Natural killer cell (primary cell): ENCODE results near the gene NCOA3. TPM values are rescaled to one million over a fixed set of nuclear protein-coding genes. Genes with fewer than 3 reads are reported as not detected.

Source experiments
- ATAC-seq, 3 donors: fragments of 150-1000 bp in 2 of 3; fragments of 200-7000 bp in 1 of 3; cut with Tn5 transposase; 1 replicate in 1 of 3; 2 replicates in 2 of 3; pipeline ENCODE4 v1.10.0; 2021; ENCODE audit warnings: mild to moderate bottlenecking in 2 of 3, moderate library complexity in 2 of 3
- DNase-seq, 2 donors: peaks; one replicate each; pipeline versions ENCODE4 v3.0.0 to v3.0.0-alpha.2; 2013 to 2021; ENCODE audit warnings: mixed read lengths in 1 of 2
- H3K27ac ChIP-seq: one replicate; pipeline ENCODE4 v1.5.1; 2013; ENCODE audit warnings: mild to moderate bottlenecking, low read length
- H3K27me3 ChIP-seq: one replicate; pipeline ENCODE4 v1.6.1; 2013; ENCODE audit warnings: low read length; ENCODE audit not compliant: control insufficient read depth, insufficient read depth
- H3K36me3 ChIP-seq: one replicate; pipeline ENCODE4 v1.6.1; 2013; ENCODE audit warnings: low read length; ENCODE audit not compliant: control insufficient read depth, insufficient read depth
- H3K4me1 ChIP-seq: one replicate; pipeline ENCODE4 v1.6.1; 2013; ENCODE audit warnings: low read length; ENCODE audit not compliant: control insufficient read depth, insufficient read depth
- H3K4me3 ChIP-seq: one replicate; pipeline ENCODE4 v1.5.1; 2013; ENCODE audit warnings: low read length
- H3K9me3 ChIP-seq: one replicate; pipeline ENCODE4 v1.6.1; 2013; ENCODE audit warnings: low read length; ENCODE audit not compliant: control insufficient read depth, insufficient read depth
- H3K27ac Mint-ChIP-seq, 2 donors: one replicate each; pipeline ENCODE4 v1.8.0; 2022; ENCODE audit warnings: mild to moderate bottlenecking in 2 of 2, mixed read lengths in 2 of 2, moderate library complexity in 1 of 2
- H3K27me3 Mint-ChIP-seq, 2 donors: one replicate each; pipeline ENCODE4 v1.8.0; 2022; ENCODE audit warnings: low read depth in 2 of 2, mixed read lengths in 2 of 2
- H3K36me3 Mint-ChIP-seq: one replicate; pipeline ENCODE4 v1.8.0; 2022; ENCODE audit warnings: mixed read lengths
- H3K4me1 Mint-ChIP-seq, 2 donors: one replicate each; pipeline ENCODE4 v1.8.0; 2022; ENCODE audit warnings: mixed read lengths in 2 of 2
- H3K4me3 Mint-ChIP-seq: one replicate; pipeline ENCODE4 v1.8.0; 2022; ENCODE audit warnings: mild to moderate bottlenecking, moderate library complexity, mixed read lengths
- H3K9me3 Mint-ChIP-seq, 2 donors: one replicate each; pipeline ENCODE4 v1.8.0; 2022; ENCODE audit warnings: mixed read lengths in 2 of 2
- WGBS: methylation state at CpG from one replicate; pipeline ENCODE4 v1.1.7; 2013; ENCODE audit warnings: missing lambda C conversion rate; ENCODE audit not compliant: insufficient coverage; 5-methylcytosine and 5-hydroxymethylcytosine counted together
- intact Hi-C: fragments of 100-400 bp; cut with micrococcal nuclease; formaldehyde crosslinking; loops from one replicate; pipeline ENCODE4 v1.14.2; 2022
- total RNA-seq, 4 donors: library from RNA; stranded (reverse); fragments of 120-200 nt in 1 of 4; gene quantifications; one replicate each; pipeline versions ENCODE4 v1.2.3 to v1.2.4, GENCODE V29; 2013 to 2022
- TF ChIP-seq, protein P1 (sequence below): fragments of 200-600 bp; IDR thresholded peaks from one replicate; pipeline ENCODE4 v1.8.0; 2022; ENCODE audit warnings: antibody characterized with exemption

Gene NCOA3
- total RNA-seq, 3 donors from 2014 or later (not counting 1 experiment from before 2014, with no cell fraction given): 44.3 to 63.3 (median 57.8) TPM

- no peaks in the 10 kb centered on the region for H3K9me3 Mint-ChIP-seq
- DNase-seq: no peak
- H3K36me3 Mint-ChIP-seq: no peaks in the 10 kb centered on the region
- no peak overlapping the region for H3K4me3 Mint-ChIP-seq
- no peak for ATAC-seq
- WGBS: 53% methylated on average over 19 of the region's 19 CpGs
- no peaks in the 10 kb centered on the region for H3K27me3 Mint-ChIP-seq
- H3K27ac Mint-ChIP-seq: no peak overlapping the region
- Histone ChIP-seq H3K4me1 (peaks cover 7% of the 10 kb centered on the region), H3K27me3 (no peaks in the 10 kb centered on the region), H3K27ac (no peak overlapping the region), H3K9me3 (no peaks in the 10 kb centered on the region), H3K4me3 (no peak overlapping the region), H3K36me3 (no peaks in the 10 kb centered on the region)
- intact Hi-C loops: no loop called here
- H3K4me1 Mint-ChIP-seq: peaks cover 7% of the 10 kb centered on the region in 2 donors
- TF ChIP-seq, protein P1, sequence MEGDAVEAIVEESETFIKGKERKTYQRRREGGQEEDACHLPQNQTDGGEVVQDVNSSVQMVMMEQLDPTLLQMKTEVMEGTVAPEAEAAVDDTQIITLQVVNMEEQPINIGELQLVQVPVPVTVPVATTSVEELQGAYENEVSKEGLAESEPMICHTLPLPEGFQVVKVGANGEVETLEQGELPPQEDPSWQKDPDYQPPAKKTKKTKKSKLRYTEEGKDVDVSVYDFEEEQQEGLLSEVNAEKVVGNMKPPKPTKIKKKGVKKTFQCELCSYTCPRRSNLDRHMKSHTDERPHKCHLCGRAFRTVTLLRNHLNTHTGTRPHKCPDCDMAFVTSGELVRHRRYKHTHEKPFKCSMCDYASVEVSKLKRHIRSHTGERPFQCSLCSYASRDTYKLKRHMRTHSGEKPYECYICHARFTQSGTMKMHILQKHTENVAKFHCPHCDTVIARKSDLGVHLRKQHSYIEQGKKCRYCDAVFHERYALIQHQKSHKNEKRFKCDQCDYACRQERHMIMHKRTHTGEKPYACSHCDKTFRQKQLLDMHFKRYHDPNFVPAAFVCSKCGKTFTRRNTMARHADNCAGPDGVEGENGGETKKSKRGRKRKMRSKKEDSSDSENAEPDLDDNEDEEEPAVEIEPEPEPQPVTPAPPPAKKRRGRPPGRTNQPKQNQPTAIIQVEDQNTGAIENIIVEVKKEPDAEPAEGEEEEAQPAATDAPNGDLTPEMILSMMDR: no peak
Measured at GRCh38 chr20:47667531-47668312, 166.0 kb downstream of the NCOA3 start.

DNA sequence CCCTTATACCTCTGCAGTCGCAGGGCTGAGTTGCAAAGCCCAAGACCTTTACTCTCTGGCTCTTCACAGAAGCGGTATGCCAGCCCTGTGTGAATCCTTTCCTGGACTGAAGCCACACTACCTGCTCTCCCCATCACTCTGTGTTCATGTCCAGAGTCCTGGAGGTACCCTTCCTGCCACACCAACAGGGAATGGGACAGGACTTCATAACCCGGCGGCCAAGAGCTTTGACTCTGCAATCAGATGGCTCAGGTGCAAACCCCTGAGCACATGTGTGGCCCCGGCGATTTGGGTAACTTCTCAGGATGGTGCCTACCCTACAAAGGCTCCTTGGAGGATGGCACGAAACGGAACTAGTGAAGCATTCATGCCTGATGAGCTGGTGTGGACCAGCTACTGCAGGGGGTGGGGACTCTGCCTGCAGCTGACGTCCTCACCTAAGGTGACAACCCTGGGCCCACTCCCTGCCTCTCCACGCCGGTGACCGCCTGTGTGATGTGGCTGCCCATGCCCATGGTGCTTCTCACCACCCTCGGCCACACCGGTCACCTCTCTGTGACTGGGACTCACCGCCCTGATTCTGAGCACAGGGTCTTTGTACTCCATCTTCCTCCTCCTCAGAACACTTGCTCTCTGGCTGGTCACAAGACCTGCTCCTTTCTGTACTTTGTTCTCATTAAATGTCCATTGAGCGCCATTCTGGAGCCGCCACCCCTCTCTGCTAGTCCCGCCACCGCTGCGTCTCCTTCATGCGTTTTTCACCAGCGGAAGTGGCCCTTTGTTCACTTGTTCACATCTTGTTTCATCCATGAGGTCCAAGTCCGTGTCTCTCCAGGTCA lies 166.8 kb downstream of the NCOA3 start:
- H3K4me1 Mint-ChIP-seq: peaks cover 7% of the 10 kb centered on the region in 2 donors
- no peaks in the 10 kb centered on the region for H3K36me3 ChIP-seq

GRCh38 chr20:47669152-47669425 lies 167.4 kb downstream of the NCOA3 start:
- intact Hi-C loops: no loop called here
- peaks cover under 1 to 1% of the 10 kb centered on the region in 2 donors for H3K4me1 Mint-ChIP-seq
- DNase-seq (no peak), ATAC-seq (no peak)
- no peak overlapping the region for H3K4me3 ChIP-seq
- no peaks in the 10 kb centered on the region for H3K27me3 ChIP-seq
- H3K27ac Mint-ChIP-seq: no peak overlapping the region
- no peak overlapping the region for H3K27ac ChIP-seq
- TF ChIP-seq, protein P1: no peak
- H3K4me3 Mint-ChIP-seq: no peak overlapping the region
- 95% methylated on average over 8 of the region's 8 CpGs for WGBS
- H3K9me3 Mint-ChIP-seq: no peaks in the 10 kb centered on the region
- H3K9me3 ChIP-seq: no peaks in the 10 kb centered on the region
- H3K4me1 ChIP-seq: peaks cover under 1% of the 10 kb centered on the region
- H3K27me3 Mint-ChIP-seq: no peaks in the 10 kb centered on the region
- no peaks in the 10 kb centered on the region for H3K36me3 ChIP-seq
- H3K36me3 Mint-ChIP-seq: no peaks in the 10 kb centered on the region

More for the DNA sequence above, 166.8 kb downstream of the NCOA3 start:
- Mint-ChIP-seq H3K27ac (no peak overlapping the region), H3K4me3 (no peak overlapping the region), H3K36me3 (no peaks in the 10 kb centered on the region), H3K9me3 (no peaks in the 10 kb centered on the region), H3K27me3 (no peaks in the 10 kb centered on the region)
- ATAC-seq (no peak), DNase-seq (no peak)
- H3K4me3 ChIP-seq: no peak overlapping the region
- H3K4me1 ChIP-seq: peaks cover 6% of the 10 kb centered on the region
- WGBS: 90% methylated on average over 23 of the region's 23 CpGs
- intact Hi-C loops: no loop called here
- TF ChIP-seq, protein P1: no peak
- H3K9me3 ChIP-seq: no peaks in the 10 kb centered on the region
- no peaks in the 10 kb centered on the region for H3K27me3 ChIP-seq
- no peak overlapping the region for H3K27ac ChIP-seq
